OCI-LY3 (cell line): ENCODE results near the gene ARHGAP1.

ENCODE experiments used
- EZH2phosphoT487 ChIP-seq: fragments of 200-600 bp; shearing (Covaris generic); IDR thresholded peaks from 2 replicates; pipeline ENCODE4 v1.6.1; 2018; ENCODE audit warnings: antibody characterized with exemption, mixed run types, low read depth
- TF ChIP-seq, protein P1 (sequence below): fragments of 200-600, 300-600 bp; sonication (generic); IDR thresholded peaks from 2 replicates; pipeline ENCODE4 v1.5.1; 2014; ENCODE audit warnings: antibody characterized with exemption, low read length, low read depth

DNA sequence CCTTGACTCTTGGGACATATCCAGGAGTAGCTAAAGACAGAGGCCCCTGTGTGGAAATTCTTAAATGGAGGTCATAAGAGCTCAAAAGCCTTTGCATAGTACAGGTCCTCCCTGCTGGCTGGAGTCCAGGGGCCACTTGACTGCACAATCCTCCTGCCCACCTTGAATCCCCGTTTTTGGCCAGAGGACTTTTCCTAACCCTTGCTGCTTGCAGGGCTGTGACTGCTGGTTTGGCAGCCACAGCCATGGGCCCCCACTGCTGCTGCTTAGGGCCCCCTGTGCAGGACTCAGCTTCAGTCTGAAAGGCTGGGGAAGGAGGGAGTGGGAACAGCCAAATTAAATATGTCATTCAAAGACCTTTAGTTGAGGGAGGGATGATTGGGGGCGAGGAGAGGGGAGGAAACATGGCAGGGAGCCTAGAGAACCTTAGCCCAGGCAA is 33.4 kb downstream of the ARHGAP1 start:
- TF ChIP-seq, protein P1, sequence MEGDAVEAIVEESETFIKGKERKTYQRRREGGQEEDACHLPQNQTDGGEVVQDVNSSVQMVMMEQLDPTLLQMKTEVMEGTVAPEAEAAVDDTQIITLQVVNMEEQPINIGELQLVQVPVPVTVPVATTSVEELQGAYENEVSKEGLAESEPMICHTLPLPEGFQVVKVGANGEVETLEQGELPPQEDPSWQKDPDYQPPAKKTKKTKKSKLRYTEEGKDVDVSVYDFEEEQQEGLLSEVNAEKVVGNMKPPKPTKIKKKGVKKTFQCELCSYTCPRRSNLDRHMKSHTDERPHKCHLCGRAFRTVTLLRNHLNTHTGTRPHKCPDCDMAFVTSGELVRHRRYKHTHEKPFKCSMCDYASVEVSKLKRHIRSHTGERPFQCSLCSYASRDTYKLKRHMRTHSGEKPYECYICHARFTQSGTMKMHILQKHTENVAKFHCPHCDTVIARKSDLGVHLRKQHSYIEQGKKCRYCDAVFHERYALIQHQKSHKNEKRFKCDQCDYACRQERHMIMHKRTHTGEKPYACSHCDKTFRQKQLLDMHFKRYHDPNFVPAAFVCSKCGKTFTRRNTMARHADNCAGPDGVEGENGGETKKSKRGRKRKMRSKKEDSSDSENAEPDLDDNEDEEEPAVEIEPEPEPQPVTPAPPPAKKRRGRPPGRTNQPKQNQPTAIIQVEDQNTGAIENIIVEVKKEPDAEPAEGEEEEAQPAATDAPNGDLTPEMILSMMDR: no peak
- TF ChIP-seq EZH2phosphoT487: no peak
